ENCODE data around the gene S100G.

- TF ChIP-seq CTCF (conservative IDR thresholded peaks at IDR 0.05; ENCODE audit: low read depth, low read length) (no peak), USF2 (IDR thresholded peaks at IDR 0.05; ENCODE audit: low read depth, low read length) (no peak), MAZ (IDR thresholded peaks at IDR 0.05; ENCODE audit: borderline replicate concordance, low read depth, low read length) (no peak), BHLHE40 (IDR thresholded peaks at IDR 0.05; ENCODE audit: low read depth, low read length) (no peak), SMC3 (IDR thresholded peaks at IDR 0.05; ENCODE audit: low read depth, low read length) (no peak), POLR2A (IDR thresholded peaks at IDR 0.05; ENCODE audit: low read depth, low read length) (no peak), RAD21 (IDR thresholded peaks at IDR 0.05; ENCODE audit: low read length) (no peak), MAFK (IDR thresholded peaks at IDR 0.05; ENCODE audit: low read depth, low read length) (no peak), RFX5 (IDR thresholded peaks at IDR 0.05; ENCODE audit: low read depth, low read length) (no peak), CEBPB (IDR thresholded peaks at IDR 0.05; ENCODE audit: low read depth, low read length) (no peak), RCOR1 (IDR thresholded peaks at IDR 0.05; ENCODE audit: insufficient replicate concordance, low read length) (no peak), ELK1 (IDR thresholded peaks at IDR 0.05; ENCODE audit: borderline replicate concordance, low read depth, low read length) (no peak), FOS (IDR thresholded peaks at IDR 0.05; ENCODE audit: low read depth, low read length) (no peak), MXI1 (IDR thresholded peaks at IDR 0.05; ENCODE audit: borderline replicate concordance, low read depth, low read length) (no peak)
Observed at GRCh38 chrX:16639966-16640365, 10.0 kb upstream of the S100G start.
